Fibroblast of the aortic adventitia (primary cell): Measurements from ENCODE around the gene MYCBPAP. TPM values are rescaled to one million over a fixed set of nuclear protein-coding genes. Genes with fewer than 3 reads are reported as not detected.

Source experiments
- DNase-seq: peaks from one replicate; pipeline ENCODE4 v3.0.0-alpha.2; 2010; ENCODE audit warnings: low read depth
- H3K4me3 ChIP-seq: 2 replicates; pipeline ENCODE4 v1.5.1; 2011; ENCODE audit warnings: low read depth, mild to moderate bottlenecking, control low read depth, low read length, moderate library complexity
- CTCF ChIP-seq: IDR thresholded peaks from 2 replicates; pipeline ENCODE4 v1.5.1; 2011; ENCODE audit warnings: mild to moderate bottlenecking, low read length, control low read depth, inconsistent platforms; ENCODE audit not compliant: insufficient read depth
- total RNA-seq: library from RNA; depleted of rRNA; stranded (reverse); fragments of >200 nt; gene quantifications from 2 replicates; pipeline ENCODE4 v1.2.3, GENCODE V29; 2012; ENCODE audit warnings: low replicate concordance

Gene MYCBPAP
- total RNA-seq, 1 donor = 0.99 TPM

- no peak for DNase-seq
- H3K4me3 ChIP-seq = no peak overlapping the region
- TF ChIP-seq CTCF = no peak
Observed at GRCh38 chr17:50534979-50535326, 26.7 kb downstream of the MYCBPAP start.

- no peak for TF ChIP-seq CTCF
- no peak overlapping the region for H3K4me3 ChIP-seq
- no peak for DNase-seq
Observed at GRCh38 chr17:50535407-50535806, 27.2 kb downstream of the MYCBPAP start.

- DNase-seq = no peak
- TF ChIP-seq CTCF = no peak
Observed at GRCh38 chr17:50536683-50537646, 28.7 kb downstream of the MYCBPAP start.

GRCh38 chr17:50537721-50538548, 29.7 kb downstream of the MYCBPAP start:
- no peak for DNase-seq
- TF ChIP-seq CTCF = no peak
- no peak overlapping the region for H3K4me3 ChIP-seq

More at GRCh38 chr17:50536683-50537646, 28.7 kb downstream of the MYCBPAP start:
- no peak overlapping the region for H3K4me3 ChIP-seq

- no peak overlapping the region for H3K4me3 ChIP-seq
- DNase-seq = no peak
- TF ChIP-seq CTCF = no peak
Observed at GRCh38 chr17:50538549-50539410, 30.5 kb downstream of the MYCBPAP start.
